GM12864 (cell line): ENCODE results near the gene CYB561A3.

ENCODE experiments used
- DNase-seq: peaks from one replicate; pipeline ENCODE4 v3.0.0-alpha.2; 2011; ENCODE audit warnings: low read depth
- H3K4me3 ChIP-seq: 2 replicates; pipeline ENCODE4 v1.5.1; 2011; ENCODE audit warnings: mild to moderate bottlenecking, low read depth, low read length, control low read depth
- TF ChIP-seq, protein P1 (sequence below): IDR thresholded peaks from 2 replicates; pipeline ENCODE4 v1.5.1; 2011; ENCODE audit warnings: low read depth, mild to moderate bottlenecking, moderate library complexity, low read length, control low read depth, inconsistent platforms; ENCODE audit errors: missing control alignments

The CYB561A3 gene

DNA sequence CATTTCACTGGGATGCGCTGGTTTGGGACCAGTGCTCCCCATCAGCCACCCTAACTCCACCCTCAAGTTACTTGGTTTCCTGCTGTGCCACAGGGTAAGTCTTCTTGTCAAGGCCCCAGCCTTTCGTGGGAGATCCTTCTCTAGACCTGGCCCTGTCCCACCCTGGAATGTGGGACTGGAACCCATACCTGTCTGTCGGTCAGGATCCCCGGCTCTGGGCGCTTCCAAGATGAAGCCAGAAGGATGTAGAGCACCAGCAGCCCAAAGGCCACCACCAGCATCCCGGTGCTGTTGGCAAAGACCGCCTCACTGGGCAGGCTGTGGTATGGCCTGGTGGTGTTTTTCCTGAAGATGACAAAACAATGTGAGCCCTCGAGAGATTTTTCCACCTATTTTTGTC lies 10.9 kb downstream of the CYB561A3 start:
- DNase-seq: no peak
- TF ChIP-seq, protein P1, sequence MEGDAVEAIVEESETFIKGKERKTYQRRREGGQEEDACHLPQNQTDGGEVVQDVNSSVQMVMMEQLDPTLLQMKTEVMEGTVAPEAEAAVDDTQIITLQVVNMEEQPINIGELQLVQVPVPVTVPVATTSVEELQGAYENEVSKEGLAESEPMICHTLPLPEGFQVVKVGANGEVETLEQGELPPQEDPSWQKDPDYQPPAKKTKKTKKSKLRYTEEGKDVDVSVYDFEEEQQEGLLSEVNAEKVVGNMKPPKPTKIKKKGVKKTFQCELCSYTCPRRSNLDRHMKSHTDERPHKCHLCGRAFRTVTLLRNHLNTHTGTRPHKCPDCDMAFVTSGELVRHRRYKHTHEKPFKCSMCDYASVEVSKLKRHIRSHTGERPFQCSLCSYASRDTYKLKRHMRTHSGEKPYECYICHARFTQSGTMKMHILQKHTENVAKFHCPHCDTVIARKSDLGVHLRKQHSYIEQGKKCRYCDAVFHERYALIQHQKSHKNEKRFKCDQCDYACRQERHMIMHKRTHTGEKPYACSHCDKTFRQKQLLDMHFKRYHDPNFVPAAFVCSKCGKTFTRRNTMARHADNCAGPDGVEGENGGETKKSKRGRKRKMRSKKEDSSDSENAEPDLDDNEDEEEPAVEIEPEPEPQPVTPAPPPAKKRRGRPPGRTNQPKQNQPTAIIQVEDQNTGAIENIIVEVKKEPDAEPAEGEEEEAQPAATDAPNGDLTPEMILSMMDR: no peak
- no peak overlapping the region for H3K4me3 ChIP-seq

DNA sequence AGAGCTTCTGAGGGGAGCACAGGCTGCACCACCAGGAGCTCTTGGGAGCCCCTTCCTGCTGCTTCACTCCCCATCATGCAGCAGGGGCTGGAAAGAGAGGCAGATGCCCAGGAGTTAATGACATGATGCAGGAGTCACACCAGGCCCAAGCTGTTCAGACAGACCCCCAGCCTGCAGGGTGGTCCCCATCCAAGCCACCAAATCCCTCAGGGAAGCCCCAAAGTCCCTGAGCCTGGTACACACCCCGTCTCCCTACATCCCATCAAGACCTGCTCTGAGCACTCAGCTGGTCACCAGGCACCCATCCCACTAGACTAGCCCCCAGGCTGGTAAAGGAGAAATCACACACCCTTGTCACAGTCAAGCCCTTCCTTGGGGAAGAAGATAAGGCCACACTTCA lies 11.3 kb downstream of the CYB561A3 start:
- no peak overlapping the region for H3K4me3 ChIP-seq
- TF ChIP-seq, protein P1: no peak
- no peak for DNase-seq

DNA sequence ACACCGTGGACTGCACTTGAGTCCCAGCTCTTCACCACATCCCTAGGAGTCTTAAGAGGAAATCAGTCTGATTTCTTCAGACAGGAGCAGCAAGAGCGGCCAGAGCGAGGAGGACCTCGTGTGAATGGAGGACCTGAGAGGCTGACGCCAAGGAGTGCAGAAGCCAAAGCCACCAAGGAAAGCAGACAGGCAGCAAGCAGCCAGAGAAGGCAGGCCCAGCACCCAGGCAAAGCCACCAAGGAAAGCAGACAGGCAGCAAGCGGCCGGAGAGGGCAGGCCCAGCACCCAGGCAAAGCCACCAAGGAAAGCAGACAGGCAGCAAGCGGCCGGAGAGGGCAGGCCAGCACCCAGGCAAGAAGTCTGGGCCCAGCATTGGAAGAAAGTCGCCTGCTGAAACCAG lies 11.8 kb downstream of the CYB561A3 start:
- TF ChIP-seq, protein P1: no peak
- H3K4me3 ChIP-seq: no peak overlapping the region

DNA sequence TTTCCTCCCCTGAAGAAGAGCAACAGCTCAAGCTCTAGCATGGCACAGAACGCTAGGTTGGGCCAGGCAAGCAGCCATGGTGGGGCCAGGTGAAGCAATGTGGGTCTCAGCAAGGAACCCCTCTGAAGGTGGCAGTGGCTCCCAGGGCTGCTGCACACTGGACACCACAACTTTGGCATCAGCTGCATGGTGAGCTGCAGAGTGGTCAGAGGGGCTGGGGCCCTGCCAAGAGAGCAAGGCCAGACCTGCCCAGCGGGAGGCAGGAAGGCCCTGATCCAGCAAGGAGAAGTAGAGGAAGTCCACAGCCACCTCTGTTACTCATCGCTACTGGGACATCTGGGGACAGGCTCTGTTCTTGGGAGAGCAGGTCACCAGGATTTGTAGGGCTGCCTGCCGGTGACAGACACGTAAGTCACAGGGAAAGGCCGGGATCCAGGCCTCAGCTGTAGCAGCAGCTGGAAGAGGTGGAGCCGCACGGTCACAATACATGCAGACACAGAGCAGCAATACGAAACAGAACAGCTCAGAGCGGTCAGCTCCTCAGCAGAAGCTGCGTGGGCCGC lies 12.4 kb downstream of the CYB561A3 start:
- DNase-seq: no peak
- H3K4me3 ChIP-seq: no peak overlapping the region
- TF ChIP-seq, protein P1: no peak

More for the DNA sequence above, 11.8 kb downstream of the CYB561A3 start:
- DNase-seq: no peak

DNA sequence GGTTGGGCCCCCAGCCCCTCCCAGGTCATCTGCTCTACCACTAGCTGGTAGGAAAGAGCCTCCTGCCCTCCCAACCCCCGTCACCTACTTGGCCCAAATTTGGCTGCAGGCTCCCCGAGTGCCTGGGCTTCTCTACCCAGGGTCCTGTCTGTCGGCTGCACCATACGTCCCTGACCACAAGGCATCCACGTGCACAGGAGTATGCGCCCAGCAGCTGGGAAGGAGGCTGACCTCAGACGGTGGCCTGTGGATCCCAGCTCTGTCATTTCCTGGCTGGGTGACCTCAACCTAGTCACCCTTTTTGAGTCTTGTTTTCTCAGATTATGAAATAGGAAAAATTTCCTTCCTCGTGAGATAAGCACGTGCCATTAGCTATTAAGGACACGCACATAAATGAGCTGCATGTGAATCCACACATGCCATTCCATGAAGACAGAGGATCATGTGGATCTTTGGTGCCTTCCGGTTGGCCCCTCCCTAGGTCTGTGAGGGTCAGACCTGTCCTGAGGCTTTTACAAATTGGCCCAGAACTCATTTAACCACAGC lies 13.7 kb downstream of the CYB561A3 start:
- no peak for DNase-seq
- H3K4me3 ChIP-seq: no peak overlapping the region
- TF ChIP-seq, protein P1: no peak

DNA sequence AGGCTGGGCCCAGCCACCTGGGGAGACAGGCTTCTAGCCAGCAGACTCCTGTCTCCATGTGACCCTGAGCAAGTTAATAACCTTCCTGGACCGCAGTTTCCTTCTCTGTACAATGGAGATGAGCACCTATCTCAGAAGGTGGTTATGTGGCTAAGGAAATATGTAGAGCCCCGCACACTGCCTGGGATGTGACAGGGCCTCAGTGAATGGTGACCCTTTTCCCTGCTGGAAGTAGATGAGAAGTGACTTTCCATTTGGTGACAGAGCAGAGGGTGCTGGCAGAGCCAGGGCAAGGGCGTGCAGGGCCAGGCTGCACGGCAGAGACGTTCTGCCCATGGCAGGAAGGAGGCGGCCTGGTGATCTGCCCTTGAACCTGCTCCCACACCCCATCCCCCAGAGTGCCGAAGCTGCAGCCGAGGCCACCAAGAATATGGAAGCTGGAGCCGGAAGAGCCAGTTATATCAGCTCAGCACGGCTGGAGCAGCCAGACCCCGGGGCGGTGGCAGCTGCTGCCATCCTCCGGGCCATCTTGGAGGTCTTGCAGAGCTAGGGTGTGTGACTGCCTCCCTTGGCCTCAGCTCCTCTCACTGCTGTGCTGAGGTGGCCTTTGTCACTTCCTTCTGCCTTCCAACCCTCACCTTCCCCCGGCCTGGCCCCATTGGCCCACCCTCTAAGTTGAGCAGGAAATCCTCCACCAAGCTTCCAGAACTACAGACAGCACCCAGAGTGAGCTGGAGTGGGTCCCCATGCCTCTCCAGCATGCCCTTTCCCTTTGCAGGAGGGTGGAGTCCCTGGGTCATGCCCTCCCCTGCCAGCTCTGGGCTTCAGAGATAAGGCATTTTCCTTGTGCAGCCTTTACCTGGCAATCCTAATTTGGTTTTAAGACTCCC lies 15.5 kb downstream of the CYB561A3 start:
- TF ChIP-seq, protein P1: no peak
- DNase-seq: no peak
- no peak overlapping the region for H3K4me3 ChIP-seq
